CD4-positive, alpha-beta T cell (primary cell): ENCODE results near the gene FRMD3. TPM values are rescaled to one million over a fixed set of nuclear protein-coding genes. Genes with fewer than 3 reads are reported as not detected.

Source experiments
- ATAC-seq: fragments of 200-7000 bp; cut with Tn5 transposase; one replicate; pipeline ENCODE4 v1.10.0; 2022; ENCODE audit warnings: mild to moderate bottlenecking; ENCODE audit not compliant: poor library complexity
- CTCF ChIA-PET: fragments of 350-600 bp; sonication (Branson Sonifier 250); formaldehyde crosslinking; loops from one replicate; lab custom pipeline; 2021; ENCODE audit warnings: antibody characterized with exemption, inconsistent platforms; lab: Charles Lee
- POLR2A ChIA-PET: fragments of 350-600 bp; sonication (Branson Sonifier 250); formaldehyde crosslinking; loops from one replicate; lab custom pipeline; 2021; ENCODE audit warnings: antibody characterized with exemption, inconsistent platforms; lab: Charles Lee
- DNase-seq, 14 experiments: peaks; one replicate each; pipeline ENCODE4 v3.0.0-alpha.2; 2013 to 2020; ENCODE audit warnings: mixed read lengths in 2 of 14
- H3K27ac ChIP-seq, 2 donors: one replicate each; pipeline versions ENCODE4 v1.5.1 to v1.7.0; 2013; ENCODE audit warnings: low read length in 2 of 2, low read depth in 1 of 2, mild to moderate bottlenecking in 1 of 2
- H3K27me3 ChIP-seq, 2 experiments: 1 replicate in 1 of 2; 2 replicates in 1 of 2; pipeline versions ENCODE4 v1.6.1 to v1.7.0; 2013; ENCODE audit warnings: low read length in 2 of 2, control low read depth in 1 of 2, mild to moderate bottlenecking in 1 of 2, moderate library complexity in 1 of 2; ENCODE audit not compliant: insufficient read depth in 2 of 2, control insufficient read depth in 1 of 2
- H3K36me3 ChIP-seq: one replicate; pipeline ENCODE4 v1.6.1; 2013; ENCODE audit warnings: low read length, control low read depth; ENCODE audit not compliant: insufficient read depth
- H3K4me1 ChIP-seq: one replicate; pipeline ENCODE4 v1.6.1; 2013; ENCODE audit warnings: low read length, control low read depth; ENCODE audit not compliant: insufficient read depth
- H3K4me3 ChIP-seq: one replicate; pipeline ENCODE4 v1.5.1; 2013; ENCODE audit warnings: mild to moderate bottlenecking, low read length, moderate library complexity
- H3K9me3 ChIP-seq, 2 experiments: 1 replicate in 1 of 2; 2 replicates in 1 of 2; pipeline versions ENCODE4 v1.6.1 to v1.7.0; 2013; ENCODE audit warnings: low read length in 2 of 2, mild to moderate bottlenecking in 2 of 2, control low read depth in 1 of 2, moderate library complexity in 1 of 2; ENCODE audit not compliant: control insufficient read depth in 1 of 2, insufficient read depth in 1 of 2
- H3K27ac Mint-ChIP-seq: one replicate; pipeline ENCODE4 v1.8.0; 2020; ENCODE audit warnings: mixed read lengths
- H3K27me3 Mint-ChIP-seq: one replicate; pipeline ENCODE4 v1.8.0; 2021; ENCODE audit warnings: mixed read lengths
- H3K36me3 Mint-ChIP-seq: one replicate; pipeline ENCODE4 v1.8.0; 2021; ENCODE audit warnings: low read depth, mixed read lengths
- H3K4me1 Mint-ChIP-seq: one replicate; pipeline ENCODE4 v1.8.0; 2021; ENCODE audit warnings: low read depth, mixed read lengths
- H3K4me3 Mint-ChIP-seq: one replicate; pipeline ENCODE4 v1.8.0; 2020; ENCODE audit warnings: mild to moderate bottlenecking, mixed read lengths
- H3K9me3 Mint-ChIP-seq: one replicate; pipeline ENCODE4 v1.8.0; 2020; ENCODE audit warnings: mixed read lengths
- CTCF ChIP-seq: fragments of 200-600 bp; IDR thresholded peaks from one replicate; pipeline ENCODE4 v1.8.0; 2022; ENCODE audit warnings: antibody characterized with exemption, mild to moderate bottlenecking
- intact Hi-C, 2 experiments: fragments of 100-400 bp; cut with DNase I in 1 of 2; cut with micrococcal nuclease in 1 of 2; formaldehyde crosslinking; loops; one replicate each; pipeline versions ENCODE4 v1.15.1 to v1.9.0; 2023 to 2025; cut with DNase I, micrococcal nuclease
- total RNA-seq, 174 experiments: library from RNA in 2 of 174; stranded (reverse) in 2 of 174; gene quantifications; one replicate each; pipeline ENCODE4 v1.2.3 and lab custom pipeline; 2021 to 2026

FRMD3 gene
- total RNA-seq, 2 experiments from 2014 or later = 0.53 to 1.0 TPM

- Mint-ChIP-seq H3K27me3 (no peaks in the 10 kb centered on the region), H3K4me1 (no peaks in the 10 kb centered on the region), H3K4me3 (no peak overlapping the region), H3K27ac (no peak overlapping the region), H3K36me3 (no peaks in the 10 kb centered on the region), H3K9me3 (peaks cover 3% of the 10 kb centered on the region)
- ChIA-PET POLR2A (no interaction called here), CTCF (no interaction called here)
- Histone ChIP-seq H3K9me3 (no peaks in the 10 kb centered on the region), H3K36me3 (no peaks in the 10 kb centered on the region), H3K27ac (no peak overlapping the region), H3K27me3 (no peaks in the 10 kb centered on the region), H3K4me3 (no peak overlapping the region), H3K4me1 (no peaks in the 10 kb centered on the region)
- DNase-seq = no peak
- TF ChIP-seq CTCF = no peak
- intact Hi-C loops = no loop called here
- no peak for ATAC-seq
These were observed 155.8 kb downstream of the FRMD3 start for GRCh38 chr9:83382421-83382820.

GRCh38 chr9:83379045-83379444 is 159.2 kb downstream of the FRMD3 start:
- no peaks in the 10 kb centered on the region for H3K4me1 Mint-ChIP-seq
- no peak for TF ChIP-seq CTCF
- Histone ChIP-seq H3K36me3 (no peaks in the 10 kb centered on the region), H3K9me3 (no peaks in the 10 kb centered on the region), H3K4me3 (no peak overlapping the region), H3K27me3 (no peaks in the 10 kb centered on the region), H3K4me1 (no peaks in the 10 kb centered on the region), H3K27ac (no peak overlapping the region)
- ATAC-seq = no peak
- intact Hi-C loops = no loop called here
- H3K27me3 Mint-ChIP-seq = no peaks in the 10 kb centered on the region
- no peak for DNase-seq
- peaks cover 3% of the 10 kb centered on the region for H3K9me3 Mint-ChIP-seq
- no peaks in the 10 kb centered on the region for H3K36me3 Mint-ChIP-seq
- ChIA-PET CTCF (no interaction called here), POLR2A (no interaction called here)
- no peak overlapping the region for H3K27ac Mint-ChIP-seq
- no peak overlapping the region for H3K4me3 Mint-ChIP-seq

- Mint-ChIP-seq H3K27me3 (no peaks in the 10 kb centered on the region), H3K4me3 (no peak overlapping the region), H3K9me3 (no peaks in the 10 kb centered on the region), H3K36me3 (no peaks in the 10 kb centered on the region), H3K27ac (no peak overlapping the region), H3K4me1 (no peaks in the 10 kb centered on the region)
- Histone ChIP-seq H3K36me3 (no peaks in the 10 kb centered on the region), H3K27ac (no peak overlapping the region), H3K27me3 (no peaks in the 10 kb centered on the region), H3K4me1 (no peaks in the 10 kb centered on the region), H3K4me3 (no peak overlapping the region), H3K9me3 (no peaks in the 10 kb centered on the region)
- DNase-seq (no peak), ATAC-seq (no peak)
- TF ChIP-seq CTCF = no peak
- ChIA-PET CTCF (no interaction called here), POLR2A (no interaction called here)
- intact Hi-C loops = no loop called here
These were observed 165.2 kb downstream of the FRMD3 start for GRCh38 chr9:83372957-83373356.
